Measurements from ENCODE around the gene ITGA11.

The ITGA11 gene

GRCh38 chr15:68447976-68448755, 16.2 kb upstream of the ITGA11 start:
- Histone ChIP-seq H3K4me3 (no peak overlapping the region), H3K27ac (no peak overlapping the region)
- DNase-seq (ENCODE audit: low spot score) = no peak
- TF ChIP-seq, protein P1, sequence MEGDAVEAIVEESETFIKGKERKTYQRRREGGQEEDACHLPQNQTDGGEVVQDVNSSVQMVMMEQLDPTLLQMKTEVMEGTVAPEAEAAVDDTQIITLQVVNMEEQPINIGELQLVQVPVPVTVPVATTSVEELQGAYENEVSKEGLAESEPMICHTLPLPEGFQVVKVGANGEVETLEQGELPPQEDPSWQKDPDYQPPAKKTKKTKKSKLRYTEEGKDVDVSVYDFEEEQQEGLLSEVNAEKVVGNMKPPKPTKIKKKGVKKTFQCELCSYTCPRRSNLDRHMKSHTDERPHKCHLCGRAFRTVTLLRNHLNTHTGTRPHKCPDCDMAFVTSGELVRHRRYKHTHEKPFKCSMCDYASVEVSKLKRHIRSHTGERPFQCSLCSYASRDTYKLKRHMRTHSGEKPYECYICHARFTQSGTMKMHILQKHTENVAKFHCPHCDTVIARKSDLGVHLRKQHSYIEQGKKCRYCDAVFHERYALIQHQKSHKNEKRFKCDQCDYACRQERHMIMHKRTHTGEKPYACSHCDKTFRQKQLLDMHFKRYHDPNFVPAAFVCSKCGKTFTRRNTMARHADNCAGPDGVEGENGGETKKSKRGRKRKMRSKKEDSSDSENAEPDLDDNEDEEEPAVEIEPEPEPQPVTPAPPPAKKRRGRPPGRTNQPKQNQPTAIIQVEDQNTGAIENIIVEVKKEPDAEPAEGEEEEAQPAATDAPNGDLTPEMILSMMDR (IDR thresholded peaks at IDR 0.05) = no peak

DNA sequence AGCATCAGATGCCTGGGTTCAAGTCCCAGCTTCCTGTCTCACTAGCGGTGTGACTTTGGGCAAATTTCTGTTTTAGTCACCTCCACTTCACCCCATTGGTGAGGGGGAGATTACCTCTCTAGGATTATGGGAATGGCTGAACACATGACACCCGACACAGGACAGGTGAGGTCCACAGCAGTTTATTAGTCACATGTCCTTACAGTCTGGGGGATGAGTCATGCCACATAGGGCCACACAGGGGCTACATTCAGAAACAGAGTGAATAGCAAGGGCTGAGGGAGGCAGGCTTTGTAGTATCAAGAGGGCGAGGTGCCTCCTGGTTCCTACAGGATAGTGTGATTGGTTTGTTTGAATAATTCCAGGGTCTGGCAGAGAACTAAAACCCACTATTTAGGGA, 15.2 kb upstream of the ITGA11 start:
- peak; percentile 35 for DNase-seq (ENCODE audit: low spot score)
- TF ChIP-seq, protein P1 (IDR thresholded peaks at IDR 0.05) = no peak
- Histone ChIP-seq H3K4me3 (no peak overlapping the region), H3K27ac (no peak overlapping the region)

DNA sequence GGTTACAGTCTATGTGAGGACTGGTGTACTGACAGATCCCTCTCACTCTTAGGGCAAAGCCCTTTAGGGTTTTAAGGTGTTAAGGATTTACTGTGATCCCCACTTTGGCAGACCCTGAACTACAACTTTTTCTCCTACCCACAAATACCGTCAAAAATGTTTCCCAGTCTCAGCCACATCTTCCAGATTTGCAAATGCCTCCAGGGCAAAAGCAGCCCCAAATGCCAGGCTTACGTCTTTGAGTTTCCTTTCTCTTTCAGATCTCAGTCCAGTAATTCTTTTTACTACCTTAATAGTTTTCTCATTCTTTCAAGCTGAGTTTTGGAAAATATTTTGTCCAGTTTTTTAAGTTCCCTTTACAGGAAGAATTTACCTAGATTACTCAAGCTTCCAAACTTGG, 13.4 kb upstream of the ITGA11 start:
- peak; percentile 28 for DNase-seq (ENCODE audit: low spot score)
- TF ChIP-seq, protein P1 (IDR thresholded peaks at IDR 0.05) = no peak
- H3K27ac ChIP-seq = no peak overlapping the region
- no peak overlapping the region for H3K4me3 ChIP-seq

- no peak overlapping the region for H3K4me3 ChIP-seq
- TF ChIP-seq, protein P1 (IDR thresholded peaks at IDR 0.05) = no peak
- no peak for DNase-seq (ENCODE audit: low spot score)
- no peak overlapping the region for H3K27ac ChIP-seq
These were observed 12.4 kb upstream of the ITGA11 start for GRCh38 chr15:68444336-68444735.

DNA sequence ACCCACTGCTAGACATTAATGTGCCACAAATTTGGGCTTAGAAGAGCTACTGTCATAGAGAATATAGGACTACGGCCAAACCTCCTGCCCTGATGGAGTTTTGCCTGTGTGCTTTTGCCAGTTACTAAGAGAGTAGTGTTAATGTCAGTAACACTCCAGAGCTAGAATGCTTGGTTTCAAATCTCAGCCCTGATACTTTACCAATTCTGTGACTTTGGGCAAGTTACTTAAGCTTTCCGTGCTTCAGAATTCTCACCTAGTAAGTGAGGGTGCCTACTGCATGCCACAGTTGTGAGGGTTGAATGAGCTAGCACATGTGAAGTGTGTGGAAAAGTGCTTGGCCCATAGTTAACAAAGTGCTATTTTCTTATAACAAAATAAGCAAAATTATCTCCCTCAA, 10.9 kb upstream of the ITGA11 start:
- Histone ChIP-seq H3K4me3 (no peak overlapping the region), H3K27ac (no peak overlapping the region)
- TF ChIP-seq, protein P1 (IDR thresholded peaks at IDR 0.05) = no peak
- DNase-seq (ENCODE audit: low spot score) = no peak

GRCh38 chr15:68442041-68442440, 10.1 kb upstream of the ITGA11 start:
- no peak overlapping the region for H3K27ac ChIP-seq
- no peak overlapping the region for H3K4me3 ChIP-seq
- peak; percentile 33 for DNase-seq (ENCODE audit: low spot score)
- TF ChIP-seq, protein P1 (IDR thresholded peaks at IDR 0.05) = no peak

- peak; percentile 36 for DNase-seq (ENCODE audit: low spot score)
- TF ChIP-seq, protein P1 (IDR thresholded peaks at IDR 0.05) = no peak
- Histone ChIP-seq H3K4me3 (no peak overlapping the region), H3K27ac (no peak overlapping the region)
These were observed 9.2 kb upstream of the ITGA11 start for GRCh38 chr15:68441045-68441743.
